SK-N-SH (cell line): ENCODE data around the gene PEF1. TPM values are rescaled to one million over a fixed set of nuclear protein-coding genes. Genes with fewer than 3 reads are reported as not detected.
A peak's percentile ranks its signal among the peaks of the same experiment; 100 is the strongest.

Source experiments
- CTCF ChIA-PET: fragments of 300-600, 350-600 bp; formaldehyde crosslinking; extraction: SDS; loops from one replicate; lab custom pipeline; 2021; lab: Yijun Ruan, JAX
- POLR2A ChIA-PET: fragments of 350-600 bp; sonication (Branson Sonifier 250); formaldehyde crosslinking; extraction: SDS; loops from one replicate; lab custom pipeline; 2020; ENCODE audit warnings: antibody characterized with exemption, inconsistent platforms; lab: Yijun Ruan, JAX
- DNase-seq: peaks from one replicate; pipeline ENCODE4 v3.0.0; 2012
- H2AFZ ChIP-seq: fragments of 200-600 bp; sonication (generic); 2 replicates; pipeline ENCODE4 v1.8.1; 2016; ENCODE audit warnings: antibody characterized with exemption, mild to moderate bottlenecking, low read depth
- H3F3A ChIP-seq: fragments of 200-600 bp; sonication (generic); replicated peaks from 2 replicates; pipeline ENCODE3; 2016; ENCODE audit warnings: antibody characterized with exemption, mild to moderate bottlenecking; ENCODE audit not compliant: insufficient read depth
- H3K27ac ChIP-seq, 2 experiments: fragments of 200-500 bp in 1 of 2; fragments of 200-600 bp in 1 of 2; sonication (Bioruptor generic) in 1 of 2; sonication (generic), shearing (Covaris generic) in 1 of 2; 2 replicates each; pipeline versions ENCODE4 v1.5.1 to v1.6.1; 2014 to 2016; ENCODE audit warnings: low read depth in 2 of 2, inconsistent platforms in 1 of 2, low read length in 1 of 2, mild to moderate bottlenecking in 1 of 2, mixed read lengths in 1 of 2
- H3K27me3 ChIP-seq: fragments of 200-600 bp; sonication (generic), shearing (Covaris generic); 2 replicates; pipeline ENCODE4 v1.6.1; 2016; ENCODE audit warnings: mixed run types; ENCODE audit not compliant: insufficient read depth
- H3K36me3 ChIP-seq, 2 experiments: fragments of 200-500 bp in 1 of 2; fragments of 200-600 bp in 1 of 2; sonication (Bioruptor generic) in 1 of 2; sonication (generic) in 1 of 2; replicated peaks in 1 of 2; 2 replicates each; pipeline versions ENCODE3 to v1.5.1; 2014 to 2016; ENCODE audit warnings: low read length in 1 of 2, mild to moderate bottlenecking in 1 of 2; ENCODE audit not compliant: insufficient read depth in 2 of 2, control insufficient read depth in 1 of 2
- H3K4me1 ChIP-seq, 2 experiments: fragments of 200-500 bp in 1 of 2; fragments of 200-600 bp in 1 of 2; sonication (Bioruptor generic) in 1 of 2; sonication (generic), shearing (Covaris generic) in 1 of 2; 2 replicates each; pipeline versions ENCODE4 v1.5.1 to v1.6.1; 2014 to 2016; ENCODE audit warnings: low read depth in 1 of 2, low read length in 1 of 2, mixed run types in 1 of 2; ENCODE audit not compliant: insufficient read depth in 2 of 2, control insufficient read depth in 1 of 2
- H3K4me2 ChIP-seq: fragments of 200-600 bp; sonication (generic), shearing (Covaris generic); 2 replicates; pipeline ENCODE4 v1.6.1; 2017; ENCODE audit warnings: mixed run types
- H3K4me3 ChIP-seq, 2 experiments: fragments of 200-500 bp in 1 of 2; fragments of 200-600 bp in 1 of 2; sonication (Bioruptor generic) in 1 of 2; sonication (generic), shearing (Covaris generic) in 1 of 2; 2 replicates each; pipeline versions ENCODE4 v1.5.1 to v1.8.1; 2014 to 2016; ENCODE audit warnings: low read depth in 2 of 2, inconsistent platforms in 1 of 2, low read length in 1 of 2, mild to moderate bottlenecking in 1 of 2, mixed read lengths in 1 of 2, moderate library complexity in 1 of 2
- H3K79me2 ChIP-seq: fragments of 200-600 bp; sonication (generic); 2 replicates; pipeline ENCODE4 v1.8.1; 2017; ENCODE audit warnings: mild to moderate bottlenecking; ENCODE audit not compliant: insufficient read depth
- H3K9ac ChIP-seq: fragments of 200-600 bp; sonication (generic); 2 replicates; pipeline ENCODE4 v1.6.1; 2017; ENCODE audit warnings: mixed run types
- H3K9me2 ChIP-seq: fragments of 200-600 bp; sonication (generic); 2 replicates; pipeline ENCODE4 v1.6.1; 2017; ENCODE audit warnings: mixed run types
- H3K9me3 ChIP-seq: fragments of 200-600 bp; sonication (generic); 2 replicates; pipeline ENCODE4 v1.6.1; 2017; ENCODE audit warnings: mixed run types, mild to moderate bottlenecking, moderate library complexity
- H4K20me1 ChIP-seq: fragments of 200-600 bp; sonication (generic); 2 replicates; pipeline ENCODE4 v1.6.1; 2017; ENCODE audit warnings: mild to moderate bottlenecking, mixed run types; ENCODE audit not compliant: insufficient read depth
- NRF1 ChIP-seq: IDR thresholded peaks from 2 replicates; pipeline ENCODE4 v1.6.1; 2012; ENCODE audit warnings: low read depth, mild to moderate bottlenecking, low read length
- RCOR1 ChIP-seq: fragments of 150-350 bp; IDR thresholded peaks from 2 replicates; pipeline ENCODE4 v1.6.1; 2017; ENCODE audit warnings: antibody characterized with exemption, low read length
- SIN3A ChIP-seq: IDR thresholded peaks from 2 replicates; pipeline ENCODE4 v1.6.1; 2012; ENCODE audit warnings: low read depth, mild to moderate bottlenecking, low read length, moderate library complexity, borderline replicate concordance
- TCF12 ChIP-seq: IDR thresholded peaks from 2 replicates; pipeline ENCODE4 v1.4.0; 2012
- ZBTB33 ChIP-seq: IDR thresholded peaks from 2 replicates; pipeline ENCODE4 v1.4.0; 2012; ENCODE audit warnings: low read depth, borderline replicate concordance
- WGBS: methylation state at CpG from one replicate; pipeline ENCODE4 v1.1.6; 2017; ENCODE audit warnings: low lambda C conversion rate; 5-methylcytosine and 5-hydroxymethylcytosine counted together
- polyA plus RNA-seq, 3 experiments: library from polyadenylated mRNA; depleted of rRNA; stranded (reverse); fragments of >200 nt; gene quantifications; 2 replicates each; pipeline ENCODE4 v1.2.3, GENCODE V29; 2012

Gene PEF1
- polyA plus RNA-seq, 1 of the 3 experiments (the other 2 are of a cell fraction), result 51.9 TPM

- H3K36me3 ChIP-seq, result no peaks in the 10 kb centered on the region
- no peaks in the 10 kb centered on the region for H3K9me2 ChIP-seq
- no peaks in the 10 kb centered on the region for H4K20me1 ChIP-seq
- H3F3A ChIP-seq, result no peaks in the 10 kb centered on the region
- peak; percentile 67 for DNase-seq
- peak within 1 kb of the TSS; percentile 86; the same call in 1 of the 2 replicates for H2AFZ ChIP-seq
- no peaks in the 10 kb centered on the region for H3K27me3 ChIP-seq
- no peaks in the 10 kb centered on the region for H3K79me2 ChIP-seq
- H3K4me3 ChIP-seq, result peak within 1 kb of the TSS; percentile 58 to 68
- CTCF ChIA-PET, result interaction anchor here (0.6 to 4.2 kb wide), 31 partner anchors 8 to 683 kb away, joined by 3 to 56 read pairs (median 6); partner anchors contain the start of genes PEF1 and TINAGL1
- H3K27ac ChIP-seq, result no peak within 1 kb of the TSS; a peak in 1 of 4 replicates
- 56% methylated on average over 11 of the region's 48 CpGs for WGBS
- POLR2A ChIA-PET, result no interaction called here
- 0 out of 2 replicates have a peak within 1 kb of the TSS, but pooled peaks have one; percentile 34 for H3K9ac ChIP-seq
- no peaks in the 10 kb centered on the region for H3K9me3 ChIP-seq
- TF ChIP-seq RCOR1 (no peak), NRF1 (no peak), SIN3A (no peak), ZBTB33 (no peak)
- H3K4me2 ChIP-seq, result peak within 1 kb of the TSS; percentile 96
- peaks cover 0 to 24% of the 10 kb centered on the region in 2 experiments; a peak in 1 of 4 replicates for H3K4me1 ChIP-seq
Measured at GRCh38 chr1:31617218-31617915, 27.3 kb downstream of the PEF1 start, which contains the start of gene HCRTR1. TSS of gene HCRTR1 (plus strand) at chr1:31617689. CDS start at chr1:31619193, 1,504 bp downstream.

- DNase-seq, result no peak
- H4K20me1 ChIP-seq, result no peaks in the 10 kb centered on the region
- no peak overlapping the region for H3K4me3 ChIP-seq
- TF ChIP-seq ZBTB33 (no peak), TCF12 (no peak)
- TF ChIP-seq, all 33 proteins: peak for 0
- H3K4me2 ChIP-seq, result no peak overlapping the region
- H3K79me2 ChIP-seq, result no peaks in the 10 kb centered on the region
- H2AFZ ChIP-seq, result no peak overlapping the region
- H3K9ac ChIP-seq, result no peak overlapping the region
- H3K4me1 ChIP-seq, result peaks cover 0 to 24% of the 10 kb centered on the region in 2 experiments; a peak in 1 of 4 replicates
- no peaks in the 10 kb centered on the region for H3K36me3 ChIP-seq
- CTCF ChIA-PET, result interaction anchor here (3.7 to 4.2 kb wide), 4 partner anchors 11 to 52 kb away, joined by 37 to 56 read pairs (median 44); no protein-coding TSS in a partner anchor
- WGBS, result 72% methylated on average over 2 of the region's 2 CpGs
- H3K27ac ChIP-seq, result no peak overlapping the region
- POLR2A ChIA-PET, result no interaction called here
- no peaks in the 10 kb centered on the region; the same call in 1 of the 2 replicates for H3K27me3 ChIP-seq
- H3K9me2 ChIP-seq, result no peaks in the 10 kb centered on the region
- no peaks in the 10 kb centered on the region for H3K9me3 ChIP-seq
- no peaks in the 10 kb centered on the region for H3F3A ChIP-seq
Measured at GRCh38 chr1:31615939-31616338, 28.7 kb downstream of the PEF1 start.
